Mesenteric fat pad (tissue), 1 donor: ENCODE data around the gene PRKN. TPM values are rescaled to one million over a fixed set of nuclear protein-coding genes. Genes with fewer than 3 reads are reported as not detected.

Source experiments
- DNase-seq: peaks from one replicate; pipeline ENCODE4 v3.0.0-alpha.2; 2020; ENCODE audit warnings: low spot score
- total RNA-seq: library from RNA; stranded (reverse); fragmentation: NEBNext Ultra II Directional; extraction: Animal tissue kit (Norgen Biotek cat#: 25700); gene quantifications from one replicate; pipeline ENCODE4 v1.2.1, GENCODE V29; 2021
- donor health status: DM: yes; HTN: yes; CAD: no.

The PRKN gene
- total RNA-seq, 1 donor from 2014 or later = 10.1 TPM

DNA sequence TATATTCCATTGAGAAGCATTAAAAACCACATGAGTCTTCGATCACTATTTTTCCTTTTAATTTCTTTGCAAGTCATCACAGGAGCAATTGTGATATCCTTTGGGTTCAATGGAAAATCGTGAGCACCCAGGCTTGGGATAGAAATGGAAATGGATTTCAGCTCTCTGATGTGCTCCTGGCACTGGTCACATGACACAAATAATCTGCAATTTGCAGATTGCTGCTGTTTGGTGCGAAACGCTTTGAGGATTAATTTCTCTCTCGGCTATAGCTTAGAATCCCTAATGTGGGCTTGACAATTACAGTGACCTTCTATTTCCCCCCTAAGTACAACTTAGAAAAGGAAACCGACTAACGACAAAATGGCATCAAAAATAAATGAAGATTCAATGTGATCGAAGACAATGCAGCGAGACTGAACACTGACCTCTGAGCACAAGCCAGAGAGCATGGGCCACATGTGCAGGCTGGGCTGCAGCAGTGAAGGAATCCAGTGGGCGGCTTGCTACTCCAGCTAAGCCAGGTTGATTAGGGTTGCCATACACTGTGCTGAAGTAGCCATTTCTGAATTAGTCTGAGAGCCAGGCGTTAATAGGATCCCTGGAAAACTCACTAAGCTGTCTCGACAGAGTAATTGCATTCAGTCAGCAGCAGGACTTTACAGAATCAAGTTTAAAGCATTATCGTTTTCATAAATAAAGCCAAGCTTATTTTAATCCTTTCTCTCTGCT is 1151.9 kb downstream of the PRKN start:
- DNase-seq = no peak

DNA sequence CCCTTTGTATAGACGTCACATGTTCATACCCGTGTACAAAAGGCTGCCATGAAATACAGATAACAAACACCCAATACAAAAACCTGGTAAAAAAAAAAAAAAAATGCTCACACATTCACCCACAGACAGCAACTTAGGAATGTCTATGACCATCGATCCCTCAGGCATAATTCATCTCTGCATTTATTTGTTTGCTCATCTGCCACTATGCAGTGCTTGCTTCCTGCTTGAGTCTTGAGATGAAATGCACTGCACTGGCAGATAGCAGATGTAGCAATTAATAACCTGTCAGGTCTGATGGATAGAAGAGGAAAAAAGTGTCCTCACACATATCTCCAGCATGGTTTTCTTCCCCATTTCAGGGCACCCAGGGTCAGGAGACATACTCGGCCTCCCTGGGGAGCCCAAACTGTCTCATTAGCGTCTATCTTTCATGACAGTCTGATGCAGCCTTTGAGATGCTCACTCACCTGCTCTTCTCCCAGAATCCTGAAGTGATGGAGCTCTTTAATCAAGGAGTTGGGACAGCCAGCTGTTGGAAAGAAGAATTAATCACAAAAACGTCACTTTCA is 1158.6 kb downstream of the PRKN start:
- no peak for DNase-seq

DNA sequence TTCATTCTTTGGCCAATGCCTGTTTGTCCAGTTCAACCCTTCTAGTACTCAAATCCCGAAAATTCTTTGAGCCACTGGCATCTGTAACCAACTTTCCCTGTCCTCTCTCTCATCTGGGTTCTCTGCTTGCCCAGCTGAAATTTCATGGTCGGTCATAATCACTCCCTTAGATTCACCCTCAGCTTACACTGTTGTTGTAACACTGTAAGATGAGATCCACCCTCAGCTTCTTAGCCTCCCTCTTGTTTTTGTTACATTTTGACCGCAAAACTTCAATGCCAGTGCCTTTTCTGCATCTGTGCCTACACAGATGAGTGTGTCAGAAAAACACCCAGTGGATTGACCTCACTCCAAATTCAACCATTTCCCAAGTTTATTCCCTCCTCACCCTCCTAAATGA is 1162.6 kb downstream of the PRKN start:
- no peak for DNase-seq

DNA sequence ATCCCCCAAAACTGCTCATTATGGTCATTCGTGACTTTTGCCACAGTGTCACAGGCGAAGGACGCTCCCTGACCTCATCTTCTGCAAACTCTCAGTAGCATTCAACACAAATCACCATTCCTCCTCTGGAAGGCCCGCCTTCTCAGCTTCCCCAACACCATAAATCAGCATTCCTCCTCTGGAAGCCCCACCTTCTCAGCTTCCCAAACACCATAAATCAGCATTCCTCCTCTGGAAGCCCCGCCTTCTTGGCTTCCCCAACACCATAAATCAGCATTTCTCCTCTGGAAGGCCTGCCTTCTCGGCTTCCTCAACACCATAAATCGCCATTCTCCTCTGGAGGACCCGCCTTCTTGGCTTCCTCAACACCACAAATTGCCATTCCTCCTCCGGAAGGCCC is 1165.7 kb downstream of the PRKN start:
- DNase-seq = no peak

DNA sequence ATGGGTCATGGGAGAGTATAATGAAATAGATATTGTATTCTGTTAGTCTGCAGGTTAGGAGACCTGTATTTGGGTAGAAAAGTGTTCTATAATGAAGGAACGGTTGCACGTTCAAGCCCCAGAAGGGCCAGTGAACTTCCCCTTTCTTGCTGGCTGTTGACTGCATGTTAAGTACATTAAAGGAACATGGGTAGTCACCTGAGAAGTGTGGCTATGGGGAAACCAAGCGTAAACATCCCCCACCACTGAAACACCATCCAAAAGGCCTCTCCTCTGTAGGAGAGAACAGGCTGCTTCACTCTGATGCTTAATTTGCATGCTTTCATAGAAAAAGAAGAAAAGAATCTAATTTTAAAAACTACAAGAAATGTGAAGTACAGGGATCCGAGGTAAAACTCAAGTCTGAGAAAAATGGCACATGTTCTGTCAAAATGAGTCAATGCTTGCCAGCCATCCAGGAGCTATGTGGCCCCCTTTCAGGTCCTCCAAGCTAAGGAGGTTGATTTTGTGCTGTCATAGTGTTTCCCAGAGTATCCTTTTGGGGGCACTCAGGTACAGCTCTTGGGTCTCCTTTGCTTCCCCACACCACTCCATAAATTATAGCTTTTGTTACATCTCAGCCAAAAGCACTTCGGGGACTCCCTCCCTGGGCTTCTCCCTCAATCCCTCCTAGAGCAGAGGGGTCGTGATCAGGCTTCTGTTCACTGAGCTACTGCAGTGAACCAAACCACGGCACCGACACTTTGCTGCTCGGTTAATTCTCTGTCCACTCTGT is 1170.0 kb downstream of the PRKN start:
- no peak for DNase-seq

DNA sequence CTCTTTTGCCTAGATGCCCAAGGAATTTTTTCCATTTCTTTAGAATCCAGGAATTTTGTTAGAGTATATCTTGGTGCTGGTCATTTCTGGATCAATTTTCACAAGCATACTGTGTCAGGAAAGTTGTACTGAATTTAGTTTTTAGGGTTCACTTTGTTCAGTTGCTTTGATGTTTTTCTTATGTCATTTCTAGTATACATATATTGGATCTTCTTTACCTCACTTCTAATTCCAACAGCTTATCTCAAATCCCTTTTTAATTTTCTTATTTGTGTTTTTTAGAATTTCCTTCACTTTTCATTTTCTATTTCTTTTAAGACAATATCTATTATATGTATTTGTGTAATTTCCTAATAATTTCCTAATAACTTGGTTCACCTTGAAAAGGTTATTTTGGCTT is 1172.7 kb downstream of the PRKN start:
- no peak for DNase-seq

DNA sequence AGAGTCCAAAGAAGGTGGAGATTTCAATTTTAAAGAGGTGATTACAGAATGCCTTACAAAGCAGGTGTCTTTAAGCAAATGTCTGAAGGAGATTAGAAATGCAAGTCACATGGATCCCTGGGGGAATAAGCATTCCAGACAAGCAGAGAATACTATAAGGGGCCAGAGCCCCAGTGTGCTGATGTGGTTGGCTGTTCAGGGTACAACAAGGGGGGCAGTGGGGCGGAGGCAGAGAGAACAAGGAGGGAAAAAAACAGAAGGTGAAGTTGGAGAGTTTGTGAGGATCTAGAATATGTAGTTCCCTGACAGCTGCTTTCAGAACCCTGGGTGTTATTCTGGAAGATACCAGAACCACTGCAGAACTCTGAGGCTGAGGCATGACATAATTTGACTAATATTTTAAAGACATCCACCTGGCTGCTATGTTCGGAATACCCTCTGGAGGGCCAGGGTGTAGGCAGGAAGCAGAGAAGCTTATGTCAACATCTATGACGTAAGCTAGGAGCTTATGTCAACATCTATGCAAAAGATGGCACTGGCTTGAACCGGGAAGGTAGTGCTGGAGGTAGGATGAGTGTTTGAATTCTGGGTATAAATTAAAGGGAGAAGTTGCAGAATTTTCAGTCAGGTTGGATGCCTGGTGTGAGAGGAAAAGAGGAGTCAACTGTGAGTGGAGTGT is 1177.5 kb downstream of the PRKN start:
- no peak for DNase-seq

DNA sequence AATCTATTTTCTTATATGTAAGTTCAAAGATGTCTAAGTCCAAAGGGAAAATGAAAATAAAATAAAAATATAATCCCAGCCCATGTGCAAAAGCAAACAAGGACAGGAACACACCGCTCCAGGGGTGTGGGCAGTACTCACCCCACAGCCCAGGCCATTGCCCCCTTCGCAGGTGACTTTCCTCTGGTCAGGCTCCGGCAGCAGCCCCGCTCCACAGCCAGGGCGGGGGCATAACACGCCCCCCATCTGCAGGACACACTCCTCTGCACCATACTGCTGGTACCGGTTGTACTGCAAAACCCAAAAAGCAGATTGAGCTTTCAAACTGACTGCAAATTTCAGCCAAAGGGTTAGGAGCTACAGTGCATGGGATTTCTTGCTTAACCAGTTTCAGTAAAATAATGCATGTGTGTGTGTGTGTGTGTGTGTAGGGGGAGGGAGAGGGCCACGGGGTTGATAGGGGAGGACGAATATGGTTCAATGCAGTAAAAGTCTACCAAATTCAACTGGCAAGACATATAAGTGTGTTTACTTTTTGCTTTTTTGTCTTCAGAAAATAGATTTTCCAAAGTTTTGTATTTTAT is 1178.8 kb downstream of the PRKN start:
- no peak for DNase-seq

DNA sequence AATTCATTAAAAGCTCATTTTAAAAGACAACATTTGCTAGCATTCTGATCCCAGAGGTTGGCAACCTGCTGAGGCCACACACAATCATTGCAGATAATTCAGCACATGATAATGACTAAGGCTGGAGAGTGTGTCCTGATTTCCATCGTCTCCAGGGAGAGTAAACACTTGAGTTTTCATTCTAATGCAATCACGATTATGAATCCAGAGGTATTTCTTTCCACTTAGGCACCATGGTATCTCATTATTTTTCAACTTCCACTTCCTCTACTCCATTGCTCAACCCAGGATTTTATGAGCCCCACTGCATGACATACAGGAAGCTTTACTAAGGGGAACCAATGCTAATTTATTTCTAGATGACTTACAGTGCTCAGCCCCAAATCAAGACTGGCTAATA is 1179.9 kb downstream of the PRKN start:
- DNase-seq = no peak

DNA sequence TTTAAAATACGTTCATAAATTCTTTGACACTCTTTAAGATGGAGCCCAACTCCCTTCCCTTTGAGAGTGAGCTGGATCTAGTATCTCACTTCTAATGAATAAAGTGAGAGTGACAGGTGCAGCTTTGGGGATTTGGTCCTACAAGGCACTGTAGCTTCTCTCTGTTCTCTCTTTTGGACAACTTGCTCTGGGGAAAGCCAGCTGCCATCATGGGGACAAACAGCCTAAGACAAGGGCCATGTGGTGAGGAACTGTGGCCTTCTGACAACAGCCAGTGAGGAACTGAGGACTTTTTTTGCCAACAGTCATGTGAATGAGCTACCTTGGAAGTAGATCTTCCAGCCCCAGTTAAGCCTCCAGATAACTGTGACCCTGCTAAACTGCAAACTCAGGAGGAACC is 1180.9 kb downstream of the PRKN start:
- no peak for DNase-seq

DNA sequence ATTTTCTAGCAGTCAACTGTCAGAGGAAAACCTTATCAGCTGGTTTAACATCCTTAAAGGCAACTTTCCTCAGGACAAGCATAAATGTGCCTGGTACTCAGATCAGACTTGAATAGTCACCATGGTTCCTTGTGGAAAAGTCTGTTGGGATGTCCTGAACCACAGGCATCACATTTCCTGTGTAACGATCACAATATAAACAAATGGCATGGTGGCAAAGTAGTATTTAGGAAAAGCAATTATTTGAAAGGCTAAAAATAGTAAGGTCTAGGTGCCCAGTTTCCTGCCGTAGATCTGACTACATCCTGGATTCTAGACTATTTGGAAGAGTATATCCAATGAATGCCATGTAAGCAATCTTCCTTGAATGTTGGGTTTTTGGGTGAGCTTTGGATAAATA is 1181.8 kb downstream of the PRKN start:
- DNase-seq = no peak

DNA sequence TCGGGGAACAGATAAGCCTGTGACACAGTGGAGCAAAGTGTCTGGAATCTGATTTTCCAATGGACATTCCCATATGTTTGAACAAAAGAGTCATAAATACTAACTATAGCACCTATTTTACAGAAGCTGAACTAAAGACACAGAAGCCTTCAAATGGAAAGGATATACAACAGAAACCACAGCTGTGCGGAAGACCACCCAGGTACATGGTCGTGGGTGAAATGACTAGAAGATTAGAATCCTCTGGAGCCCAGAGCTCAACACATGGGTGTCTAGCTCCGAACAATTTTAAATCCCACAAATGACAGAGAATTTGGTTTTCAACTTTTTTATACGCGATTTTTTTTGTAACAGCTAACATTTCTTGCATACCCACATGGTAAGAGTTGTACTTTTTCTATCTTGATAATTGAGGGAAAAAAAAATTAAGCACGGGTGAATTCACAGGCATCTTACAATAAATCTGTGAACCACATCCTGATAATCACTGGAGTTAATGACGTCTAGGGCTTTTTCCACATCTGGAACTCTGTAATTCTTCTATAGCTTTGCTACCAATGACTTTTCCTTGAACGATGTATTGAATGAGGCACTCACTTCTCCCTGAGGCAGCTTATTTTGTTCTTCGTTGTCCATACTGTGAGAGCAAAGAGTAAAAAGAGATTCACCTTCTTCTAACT is 1182.6 kb downstream of the PRKN start:
- DNase-seq = no peak

DNA sequence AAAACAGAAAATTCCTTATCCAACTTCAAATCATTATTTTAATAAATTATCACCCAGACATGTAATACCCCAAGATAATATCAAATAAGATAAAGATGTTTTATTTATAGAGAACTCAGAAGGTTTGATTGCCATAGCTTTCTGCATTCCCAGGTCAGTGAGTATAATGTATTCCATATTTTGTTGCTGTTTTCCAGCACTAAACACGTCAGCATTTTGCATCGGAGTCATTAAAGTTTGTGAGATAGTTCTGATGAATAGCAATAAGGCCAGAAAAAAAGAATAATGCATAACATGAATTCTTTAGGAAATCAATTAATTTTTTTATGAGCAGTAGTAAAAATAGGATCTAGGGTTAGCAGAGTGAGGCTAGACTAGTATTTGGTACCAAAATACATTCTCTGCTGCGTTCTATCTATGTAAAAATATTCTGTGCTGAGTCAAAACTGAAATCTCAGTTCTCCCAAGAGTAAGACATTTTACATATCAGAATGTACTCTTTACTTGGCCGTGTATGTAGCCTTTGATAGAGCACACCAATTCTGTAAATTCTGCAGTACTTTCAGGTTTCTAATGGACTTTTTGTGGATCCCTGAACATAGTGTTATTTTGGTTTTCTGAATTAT is 1183.8 kb downstream of the PRKN start:
- DNase-seq = no peak

DNA sequence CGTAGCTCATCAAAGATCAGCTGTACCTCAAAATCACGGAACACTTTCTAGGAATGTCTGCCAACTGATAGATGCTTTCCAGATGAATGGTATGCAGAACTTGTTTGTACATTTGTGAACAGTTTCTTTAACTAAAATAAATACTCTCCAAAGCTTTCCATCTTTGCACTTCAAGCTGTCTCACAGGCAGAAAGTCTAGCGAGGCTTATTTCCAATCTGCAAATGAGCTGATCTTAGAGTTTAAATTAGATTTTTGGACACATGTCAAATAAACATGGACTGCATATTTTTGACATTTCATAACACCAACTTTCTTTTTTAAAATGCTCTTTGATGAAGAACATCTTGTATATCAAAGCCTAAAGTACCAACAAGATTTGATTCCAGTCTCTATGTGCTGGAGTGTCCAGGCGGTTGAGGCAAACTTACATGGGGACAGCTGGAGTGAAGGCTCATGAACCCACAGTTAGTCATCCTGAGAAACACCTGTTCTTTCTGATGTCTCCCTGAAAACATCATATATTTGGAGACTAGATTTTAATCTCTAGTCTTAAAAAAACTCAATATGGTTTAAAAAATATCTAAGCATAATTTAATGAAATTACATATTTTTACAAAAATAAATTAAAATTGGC is 1185.1 kb downstream of the PRKN start:
- no peak for DNase-seq

DNA sequence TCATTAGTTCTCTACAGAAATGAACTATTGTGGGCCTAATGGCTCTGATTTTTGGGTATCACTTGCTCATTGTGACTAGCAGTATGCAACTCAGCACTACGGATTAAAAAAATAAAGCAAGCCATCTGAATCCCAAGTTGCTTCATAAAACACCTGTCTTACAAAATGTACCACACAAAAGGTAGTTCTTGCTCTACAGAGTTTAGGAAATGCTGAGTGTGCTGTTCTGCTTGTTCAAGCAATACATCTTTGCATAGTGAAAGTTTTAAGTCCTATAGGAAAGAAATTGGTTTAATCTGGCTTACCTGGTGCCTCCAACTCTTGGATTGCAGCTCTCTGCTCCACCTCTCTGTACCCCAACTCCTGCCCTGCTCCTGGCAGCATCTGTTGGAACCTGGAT is 1187.0 kb downstream of the PRKN start:
- no peak for DNase-seq

DNA sequence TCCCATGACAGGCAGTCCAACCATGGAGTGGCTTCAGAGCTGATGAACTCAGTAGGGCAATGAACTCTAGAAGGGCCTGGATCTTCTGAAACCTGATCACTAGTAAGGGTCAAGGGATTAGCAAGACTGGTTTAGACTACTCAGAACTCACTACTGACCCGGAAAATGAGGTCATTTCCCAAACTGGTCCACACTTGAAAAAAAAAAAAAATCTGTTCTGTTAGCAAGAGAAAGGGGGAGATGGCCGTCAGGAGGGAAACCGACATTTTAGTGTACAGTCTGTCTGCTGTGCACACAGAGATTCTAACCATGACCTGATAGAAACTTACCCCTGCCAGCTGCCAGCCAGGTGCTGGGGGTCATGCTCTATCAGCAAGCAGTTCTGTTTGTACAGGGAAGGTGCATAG is 1191.3 kb downstream of the PRKN start:
- no peak for DNase-seq

DNA sequence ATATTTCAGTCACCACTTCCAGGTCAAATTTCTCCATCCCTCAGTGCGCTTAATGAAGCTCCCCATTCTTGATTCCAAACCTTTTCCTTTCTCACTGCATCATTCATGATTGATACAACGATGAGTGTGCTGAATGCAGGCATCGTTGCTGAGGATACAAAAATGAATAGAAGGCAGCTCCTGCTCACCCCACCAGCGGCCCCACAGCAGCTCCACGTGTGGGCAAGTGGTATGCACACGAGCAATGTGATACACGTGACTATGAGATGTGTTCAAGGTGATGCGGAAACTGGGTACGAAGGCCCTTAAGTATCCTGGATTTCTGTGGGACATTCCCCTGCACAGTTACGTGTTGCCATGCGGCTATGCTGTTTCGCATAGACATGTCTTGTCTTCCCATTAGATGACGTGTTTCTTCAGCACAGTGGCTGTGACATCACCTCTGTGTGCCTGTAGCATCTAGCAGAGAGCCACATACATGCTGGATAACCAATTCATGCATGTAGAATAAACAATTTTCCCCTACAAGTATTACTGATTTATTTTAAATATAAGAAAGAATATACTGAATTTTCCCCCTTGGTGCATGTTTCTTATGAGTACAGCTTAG is 1193.2 kb downstream of the PRKN start:
- DNase-seq = no peak

DNA sequence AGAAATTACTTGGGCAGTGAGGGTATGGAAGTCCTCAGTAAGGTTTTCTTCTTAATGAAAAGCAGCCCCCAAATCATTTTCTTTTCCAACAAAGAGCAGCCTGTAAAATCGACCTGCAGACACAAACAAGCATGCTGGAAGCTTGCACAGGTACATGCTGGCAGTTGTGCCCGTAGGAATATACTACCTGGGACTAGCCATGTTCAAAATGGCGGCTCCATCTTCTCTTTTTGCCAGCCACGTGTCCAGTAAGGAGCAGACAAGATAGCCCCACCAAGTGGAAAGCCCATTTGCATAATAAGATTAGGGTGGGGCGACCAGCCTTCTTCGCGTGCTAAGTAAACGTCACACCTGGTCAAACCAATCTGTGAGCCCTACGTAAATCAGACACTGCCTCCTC is 1194.3 kb downstream of the PRKN start:
- DNase-seq = no peak

DNA sequence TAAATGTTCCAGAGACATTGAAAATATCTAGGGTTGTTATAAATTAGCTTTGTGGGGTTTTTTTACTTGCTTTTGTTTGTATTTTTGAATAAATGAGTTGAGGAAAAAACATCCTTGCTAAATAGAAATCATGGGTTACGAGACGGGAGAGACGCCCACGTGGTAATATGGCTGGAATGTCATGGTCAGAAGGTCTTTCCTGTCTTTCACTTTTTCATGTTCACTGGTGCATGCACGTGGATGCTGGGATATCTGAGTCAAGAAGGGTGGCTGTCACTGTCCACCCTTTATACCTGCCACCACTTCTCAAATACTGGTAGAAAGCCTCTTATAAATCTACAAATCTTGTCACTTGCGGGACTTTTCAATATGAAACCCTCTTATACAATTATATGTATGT is 1195.0 kb downstream of the PRKN start:
- no peak for DNase-seq

DNA sequence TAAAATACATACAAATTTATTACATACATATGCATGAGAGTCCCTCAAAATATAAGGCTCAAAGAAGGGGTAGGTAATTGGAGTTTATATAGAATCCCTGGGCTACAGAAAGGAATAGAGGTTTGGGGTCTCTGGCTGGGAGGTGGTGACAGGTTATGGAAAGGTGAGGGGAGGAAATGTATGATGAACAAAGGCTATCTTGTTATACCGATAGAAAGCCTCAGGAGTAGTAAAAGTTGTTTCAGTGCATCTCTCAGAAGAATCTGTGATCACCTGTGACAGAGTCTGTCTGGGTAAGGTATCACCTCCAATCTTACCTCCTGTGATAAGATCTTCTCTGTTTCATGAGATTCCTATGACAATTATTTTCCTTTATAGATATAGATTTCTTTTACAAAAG is 1200.8 kb downstream of the PRKN start:
- DNase-seq = no peak
